WI38 (cell line): ENCODE measurements around the gene RGS19.
A peak's percentile ranks its signal among the peaks of the same experiment; 100 is the strongest.

Experiments used
- H3K4me3 ChIP-seq: 2 replicates; pipeline ENCODE4 v1.5.1; 2011; ENCODE audit warnings: low read depth, mild to moderate bottlenecking, control low read depth, low read length
- CTCF ChIP-seq: IDR thresholded peaks from 2 replicates; pipeline ENCODE4 v1.5.1; 2012; ENCODE audit warnings: low read depth, mild to moderate bottlenecking, control low read depth, low read length

RGS19 gene

GRCh38 chr20:64106435-64106961 lies 27.2 kb upstream of the RGS19 start:
- no peak overlapping the region for H3K4me3 ChIP-seq
- no peak for TF ChIP-seq CTCF

- no peak overlapping the region for H3K4me3 ChIP-seq
- TF ChIP-seq CTCF, result no peak
These were observed 26.6 kb upstream of the RGS19 start for GRCh38 chr20:64105846-64106434.

- H3K4me3 ChIP-seq, result no peak overlapping the region
- no peak for TF ChIP-seq CTCF
These were observed 25.5 kb upstream of the RGS19 start for GRCh38 chr20:64104667-64105451.

GRCh38 chr20:64103871-64104666 lies 24.8 kb upstream of the RGS19 start:
- H3K4me3 ChIP-seq, result no peak overlapping the region
- no peak for TF ChIP-seq CTCF

GRCh38 chr20:64102647-64103354 lies 23.5 kb upstream of the RGS19 start:
- no peak overlapping the region for H3K4me3 ChIP-seq
- TF ChIP-seq CTCF, result no peak

GRCh38 chr20:64101731-64102621 lies 22.7 kb upstream of the RGS19 start:
- peak; percentile 53; the same call in 1 of the 2 replicates for TF ChIP-seq CTCF
- H3K4me3 ChIP-seq, result no peak overlapping the region
